Measurements from ENCODE around the gene GBX2. TPM values are rescaled to one million over a fixed set of nuclear protein-coding genes. Genes with fewer than 3 reads are reported as not detected.

GBX2 gene
- total RNA-seq, 3 donors from 2014 or later = not detected

DNA sequence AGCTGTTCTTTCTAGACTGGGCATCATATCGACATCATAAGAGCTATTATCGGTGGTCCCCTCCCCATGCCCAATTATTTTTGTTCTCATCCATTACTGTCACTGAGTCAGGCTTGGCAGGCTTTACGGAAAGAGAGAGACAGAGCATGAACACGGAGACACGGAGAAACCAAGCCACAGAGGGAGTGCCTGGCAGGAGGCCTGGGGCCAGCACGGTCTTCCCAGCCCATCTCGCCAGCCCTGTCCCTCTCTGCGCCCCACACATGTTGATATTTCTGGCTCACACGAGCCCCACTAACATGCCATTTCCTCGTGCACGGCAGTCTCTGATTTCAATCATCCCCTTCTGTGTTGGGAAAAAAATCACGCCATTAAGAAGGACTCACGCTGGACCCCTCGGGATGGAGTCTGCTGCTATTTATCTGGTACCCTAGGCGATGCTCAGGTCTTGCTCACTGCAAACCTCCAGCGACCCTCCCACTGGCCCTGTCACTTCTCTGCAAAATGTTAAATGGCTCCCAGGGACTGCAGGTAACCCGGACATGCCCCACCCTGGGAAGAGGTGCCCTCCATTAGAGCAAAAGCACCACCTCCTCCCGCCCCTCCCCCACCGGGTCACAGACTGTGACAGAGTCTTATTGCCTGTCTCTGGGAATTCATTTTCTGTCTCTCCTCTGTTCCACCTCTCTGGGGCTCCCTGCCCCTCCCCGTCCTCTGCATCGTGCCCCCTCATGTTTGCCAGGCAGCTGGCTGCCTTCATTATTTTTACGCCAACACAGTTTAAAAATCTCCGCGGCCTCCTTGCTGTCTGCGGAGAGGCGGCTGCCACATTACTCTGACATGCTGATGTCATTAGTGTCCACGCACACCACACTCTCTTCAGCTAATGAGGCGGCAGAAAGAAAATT lies 40.1 kb upstream of the GBX2 start:
- H3K4me1 ChIP-seq = no peaks in the 10 kb centered on the region
- H3K9me3 ChIP-seq = peaks cover 0 to 15% of the 10 kb centered on the region in 2 donors
- H3K36me3 ChIP-seq = no peaks in the 10 kb centered on the region
- DNase-seq (ENCODE audit: low spot score in 2 of 2) = no peak
- no peak overlapping the region for H3K4me3 ChIP-seq
- H3K27ac ChIP-seq = no peak overlapping the region
- intact Hi-C loops (cut with DNase I; ENCODE audit: low total_unique reads) = no loop called here
- no peak for TF ChIP-seq POLR2AphosphoS5 (IDR thresholded peaks at IDR 0.05)
- TF ChIP-seq POLR2A (IDR thresholded peaks at IDR 0.05) = no peak
- TF ChIP-seq, protein P1, sequence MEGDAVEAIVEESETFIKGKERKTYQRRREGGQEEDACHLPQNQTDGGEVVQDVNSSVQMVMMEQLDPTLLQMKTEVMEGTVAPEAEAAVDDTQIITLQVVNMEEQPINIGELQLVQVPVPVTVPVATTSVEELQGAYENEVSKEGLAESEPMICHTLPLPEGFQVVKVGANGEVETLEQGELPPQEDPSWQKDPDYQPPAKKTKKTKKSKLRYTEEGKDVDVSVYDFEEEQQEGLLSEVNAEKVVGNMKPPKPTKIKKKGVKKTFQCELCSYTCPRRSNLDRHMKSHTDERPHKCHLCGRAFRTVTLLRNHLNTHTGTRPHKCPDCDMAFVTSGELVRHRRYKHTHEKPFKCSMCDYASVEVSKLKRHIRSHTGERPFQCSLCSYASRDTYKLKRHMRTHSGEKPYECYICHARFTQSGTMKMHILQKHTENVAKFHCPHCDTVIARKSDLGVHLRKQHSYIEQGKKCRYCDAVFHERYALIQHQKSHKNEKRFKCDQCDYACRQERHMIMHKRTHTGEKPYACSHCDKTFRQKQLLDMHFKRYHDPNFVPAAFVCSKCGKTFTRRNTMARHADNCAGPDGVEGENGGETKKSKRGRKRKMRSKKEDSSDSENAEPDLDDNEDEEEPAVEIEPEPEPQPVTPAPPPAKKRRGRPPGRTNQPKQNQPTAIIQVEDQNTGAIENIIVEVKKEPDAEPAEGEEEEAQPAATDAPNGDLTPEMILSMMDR (IDR thresholded peaks at IDR 0.05) = no peak
- H3K27me3 ChIP-seq = peaks cover 0 to 14% of the 10 kb centered on the region in 2 donors

DNA sequence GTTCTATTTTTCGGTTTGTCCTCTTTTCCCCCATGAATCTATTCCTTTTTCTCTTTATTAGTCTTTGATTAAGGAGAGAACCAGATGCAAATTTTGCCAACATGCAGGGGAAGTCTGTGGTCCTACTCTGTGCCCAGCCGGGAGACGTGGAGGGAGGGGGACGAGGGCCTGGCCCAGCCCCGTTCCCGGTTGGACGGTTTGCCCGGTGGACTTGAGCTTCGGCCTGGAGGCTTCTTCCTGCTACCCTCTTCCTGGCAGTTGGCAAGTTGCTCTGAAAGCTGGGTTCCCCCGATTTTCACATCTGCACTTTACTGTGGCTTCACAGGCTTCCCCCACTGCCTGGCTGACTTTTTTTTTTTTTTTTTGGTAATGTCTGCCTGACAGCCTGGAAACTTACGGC lies 39.3 kb upstream of the GBX2 start:
- H3K36me3 ChIP-seq = no peaks in the 10 kb centered on the region
- no peaks in the 10 kb centered on the region for H3K4me1 ChIP-seq
- TF ChIP-seq, protein P1 (IDR thresholded peaks at IDR 0.05) = no peak
- TF ChIP-seq POLR2A (IDR thresholded peaks at IDR 0.05) (no peak), POLR2AphosphoS5 (IDR thresholded peaks at IDR 0.05) (no peak)
- peaks cover 0 to 14% of the 10 kb centered on the region in 2 donors for H3K27me3 ChIP-seq
- no peak overlapping the region for H3K27ac ChIP-seq
- H3K4me3 ChIP-seq = no peak overlapping the region
- DNase-seq (ENCODE audit: low spot score in 2 of 2) = no peak
- peaks cover 0 to 15% of the 10 kb centered on the region in 2 donors for H3K9me3 ChIP-seq
- intact Hi-C loops (cut with DNase I; ENCODE audit: low total_unique reads) = no loop called here

DNA sequence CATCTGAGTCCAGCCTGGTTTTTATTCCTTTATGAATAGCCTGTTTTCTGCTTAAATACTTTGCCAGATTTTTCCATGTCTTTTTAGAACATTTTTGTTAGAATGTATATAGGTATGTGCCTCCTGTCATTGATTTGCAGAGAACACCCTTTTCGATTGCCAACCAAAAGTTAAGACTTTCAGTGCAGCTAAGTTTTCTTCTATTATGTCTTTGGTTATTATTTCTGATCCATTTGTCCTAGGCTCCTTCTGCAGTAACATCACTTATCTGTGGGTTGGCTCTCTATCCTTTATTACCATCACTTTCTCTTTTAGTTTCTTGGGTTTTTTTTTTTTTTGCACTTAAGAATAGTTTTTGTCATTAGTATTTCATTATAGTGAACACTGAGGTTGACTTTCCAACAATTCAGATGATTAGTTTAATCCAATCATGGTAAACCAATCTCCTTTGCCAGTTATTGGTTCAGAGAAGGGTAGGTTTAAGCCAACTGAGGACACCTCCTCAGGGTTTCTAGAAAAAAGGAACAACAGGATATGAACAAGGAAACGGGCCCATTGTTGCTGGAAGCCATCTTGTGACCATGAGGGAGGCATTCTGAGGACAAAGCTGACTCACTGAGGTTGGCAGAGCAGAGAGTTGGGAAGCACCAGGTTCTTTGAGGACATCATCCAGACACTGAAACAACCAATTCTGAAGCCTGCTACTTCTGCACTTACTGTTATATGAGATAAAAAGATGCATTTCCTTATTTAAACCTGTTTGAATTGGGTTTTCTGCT lies 37.9 kb upstream of the GBX2 start:
- H3K27ac ChIP-seq = no peak overlapping the region
- H3K4me1 ChIP-seq = no peaks in the 10 kb centered on the region
- H3K27me3 ChIP-seq = peaks cover 0 to 6% of the 10 kb centered on the region in 2 donors
- TF ChIP-seq, protein P1 (IDR thresholded peaks at IDR 0.05) = no peak
- no peak for DNase-seq (ENCODE audit: low spot score in 2 of 2)
- no peaks in the 10 kb centered on the region for H3K36me3 ChIP-seq
- no peak overlapping the region for H3K4me3 ChIP-seq
- intact Hi-C loops (cut with DNase I; ENCODE audit: low total_unique reads) = no loop called here
- H3K9me3 ChIP-seq = peaks cover 0 to 15% of the 10 kb centered on the region in 2 donors

DNA sequence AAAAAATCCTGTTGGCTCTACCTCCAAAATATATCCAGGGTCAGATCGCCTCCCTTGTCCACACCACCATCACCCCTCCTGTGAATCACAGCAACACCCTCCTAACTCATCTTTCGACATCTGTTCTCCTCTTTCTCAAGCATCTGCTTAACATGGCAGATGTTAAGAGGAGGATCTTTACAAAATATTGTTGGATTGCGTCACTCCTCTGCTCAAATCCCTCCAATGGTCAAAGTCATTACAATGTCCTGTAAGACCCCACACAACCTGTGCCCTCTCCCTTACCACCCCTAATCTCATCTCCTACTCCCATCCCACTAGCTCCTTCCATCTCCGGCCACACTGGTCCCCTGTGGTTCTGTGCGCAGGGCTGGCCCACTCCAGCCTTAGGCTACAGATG lies 36.8 kb upstream of the GBX2 start:
- TF ChIP-seq POLR2A (IDR thresholded peaks at IDR 0.05) (no peak), POLR2AphosphoS5 (IDR thresholded peaks at IDR 0.05) (no peak)
- TF ChIP-seq, protein P1 (IDR thresholded peaks at IDR 0.05) = no peak
- no peak for DNase-seq (ENCODE audit: low spot score in 2 of 2)
- intact Hi-C loops (cut with DNase I; ENCODE audit: low total_unique reads) = no loop called here
- Histone ChIP-seq H3K4me1 (no peaks in the 10 kb centered on the region), H3K4me3 (no peak overlapping the region), H3K9me3 (peaks cover 0 to 15% of the 10 kb centered on the region in 2 donors), H3K36me3 (no peaks in the 10 kb centered on the region), H3K27ac (no peak overlapping the region), H3K27me3 (peaks cover 0 to 6% of the 10 kb centered on the region in 2 donors)

DNA sequence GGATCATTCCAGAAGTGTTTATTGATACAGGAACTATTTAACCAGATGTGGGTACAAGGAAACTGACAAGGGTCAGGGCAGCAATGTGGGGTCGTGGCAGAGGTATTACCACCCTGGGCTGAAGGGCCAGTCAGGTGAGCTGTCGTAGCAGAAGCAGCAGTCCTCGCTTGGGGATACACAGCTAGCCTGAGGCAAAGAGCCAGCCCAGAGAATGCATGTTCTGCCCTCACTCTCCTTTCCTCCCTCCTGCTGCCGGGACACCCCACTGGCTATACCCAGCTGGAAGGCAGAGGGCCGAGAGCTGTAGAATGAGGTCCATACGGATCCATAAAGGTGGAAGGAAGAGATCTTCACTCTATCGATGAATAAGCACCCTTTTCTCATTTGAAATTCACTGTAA lies 32.2 kb upstream of the GBX2 start:
- H3K4me3 ChIP-seq = no peak overlapping the region
- H3K9me3 ChIP-seq = no peaks in the 10 kb centered on the region
- no peak overlapping the region for H3K27ac ChIP-seq
- H3K36me3 ChIP-seq = no peaks in the 10 kb centered on the region
- intact Hi-C loops (cut with DNase I; ENCODE audit: low total_unique reads) = no loop called here
- no peaks in the 10 kb centered on the region for H3K4me1 ChIP-seq
- DNase-seq (ENCODE audit: low spot score in 2 of 2) = no peak
- H3K27me3 ChIP-seq = peaks cover 0 to 2% of the 10 kb centered on the region in 2 donors
- TF ChIP-seq POLR2A (IDR thresholded peaks at IDR 0.05) = no peak
